NCI-H345 treated with DMSO at 0.1 percent for 48 hours (cell line): ENCODE results near the gene ANXA2R.
"Not testable (repeated sequence)": the region's sequence is repeated elsewhere in the genome, so short reads cannot be mapped to it uniquely, and the experiment has no call there.

Experiments
- DNase-seq: peaks from one replicate; lab custom pipeline; 2025; ENCODE audit not compliant: unreplicated experiment; lab: John Stamatoyannopoulos, UW

The ANXA2R gene

DNA sequence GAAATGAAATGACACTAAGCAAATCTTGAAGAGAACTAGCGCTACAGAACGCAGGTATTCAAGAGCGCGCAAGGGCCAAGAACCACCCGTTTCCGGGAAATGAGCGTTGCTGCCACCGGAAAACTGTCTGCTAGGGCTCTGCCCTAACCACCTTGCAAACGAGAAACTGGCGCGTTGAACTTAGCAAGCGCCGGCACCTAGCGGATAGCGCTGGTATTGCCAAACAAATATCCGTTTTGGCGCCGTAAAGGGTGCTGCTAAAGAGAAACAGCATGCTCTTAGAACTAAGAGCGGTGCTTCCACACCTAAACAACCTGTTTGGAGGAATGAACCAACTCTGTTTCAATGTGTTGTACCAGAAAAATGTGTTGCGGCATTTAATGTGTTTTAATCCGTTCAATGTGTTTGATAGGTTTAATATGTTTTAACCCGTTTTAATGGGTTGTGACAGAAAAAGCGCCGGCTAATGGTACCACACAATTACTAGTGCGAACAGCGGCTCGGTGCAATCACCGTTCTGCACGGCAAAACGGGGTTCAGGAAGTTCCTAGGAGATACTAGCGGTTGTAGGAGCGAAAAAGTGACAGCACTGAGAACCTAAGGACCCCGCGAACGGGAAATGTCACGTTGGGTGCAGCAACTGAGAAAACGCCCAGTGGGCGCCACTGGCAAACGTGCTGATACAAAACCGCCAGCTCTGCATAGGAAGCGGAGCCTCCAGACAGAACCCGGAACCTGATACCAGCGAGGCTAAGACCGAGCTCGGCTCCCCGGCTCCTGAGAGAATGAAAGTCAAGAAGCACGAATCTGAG lies at the start of gene ANXA2R:
ANXA2R (minus strand) TSS at position 33 of the 812 bp plus-strand sequence. CDS start 273 bp downstream, outside the sequence.
- peak; percentile 95 for DNase-seq

DNA sequence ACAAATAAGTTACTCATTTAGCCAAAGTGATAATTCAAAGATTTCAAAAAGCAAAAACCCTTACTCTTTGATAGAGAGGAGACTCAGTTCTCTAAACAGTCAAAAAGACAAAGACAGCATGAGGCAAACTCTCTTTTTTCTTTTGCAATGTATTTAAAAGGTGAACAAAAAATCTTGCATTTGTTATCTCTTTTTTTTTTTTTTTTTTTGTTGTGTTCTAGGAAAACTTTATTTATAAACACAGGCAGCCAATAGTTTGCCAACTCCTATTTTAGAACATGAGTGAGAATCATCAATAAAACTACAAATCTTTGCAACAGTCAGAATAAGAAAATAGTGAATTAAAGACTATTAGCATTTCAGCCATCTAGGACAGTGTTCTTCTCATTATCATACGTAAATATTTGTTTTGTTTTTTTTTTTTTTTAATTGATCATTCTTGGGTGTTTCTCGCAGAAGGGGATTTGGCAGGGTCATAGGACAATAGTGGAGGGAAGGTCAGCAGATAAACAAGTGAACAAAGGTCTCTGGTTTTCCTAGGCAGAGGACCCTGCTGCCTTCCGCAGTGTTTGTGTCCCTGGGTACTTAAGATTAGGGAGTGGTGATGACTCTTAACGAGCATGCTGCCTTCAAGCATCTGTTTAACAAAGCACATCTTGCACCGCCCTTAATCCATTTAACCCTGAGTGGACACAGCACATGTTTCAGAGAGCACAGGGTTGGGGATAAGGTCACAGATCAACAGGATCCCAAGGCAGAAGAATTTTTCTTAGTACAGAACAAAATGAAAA lies 46.2 kb upstream of the ANXA2R start:
- not testable (repeated sequence) for DNase-seq

GRCh38 chr5:43085453-43085852 lies 45.3 kb upstream of the ANXA2R start:
- DNase-seq = no peak

DNA sequence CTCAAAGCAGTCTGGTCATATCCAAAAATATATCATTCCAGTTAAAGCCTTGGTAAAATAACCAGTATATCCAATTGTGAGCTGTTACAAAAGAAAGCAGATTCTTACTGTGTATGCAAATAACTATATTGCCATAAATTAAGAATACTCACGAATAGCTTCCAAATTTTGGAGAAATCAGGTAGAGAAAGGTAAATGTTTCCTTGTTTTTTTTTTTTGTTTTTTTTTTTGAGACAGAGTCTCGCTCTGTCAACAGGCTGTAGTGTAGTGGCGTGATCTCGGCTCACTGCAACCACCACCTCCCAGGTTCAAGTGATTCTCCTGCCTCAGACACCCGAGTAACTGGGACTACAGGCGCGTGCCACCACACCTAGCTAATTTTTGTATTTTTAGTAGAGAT lies 44.3 kb upstream of the ANXA2R start:
- not testable (repeated sequence) for DNase-seq

DNA sequence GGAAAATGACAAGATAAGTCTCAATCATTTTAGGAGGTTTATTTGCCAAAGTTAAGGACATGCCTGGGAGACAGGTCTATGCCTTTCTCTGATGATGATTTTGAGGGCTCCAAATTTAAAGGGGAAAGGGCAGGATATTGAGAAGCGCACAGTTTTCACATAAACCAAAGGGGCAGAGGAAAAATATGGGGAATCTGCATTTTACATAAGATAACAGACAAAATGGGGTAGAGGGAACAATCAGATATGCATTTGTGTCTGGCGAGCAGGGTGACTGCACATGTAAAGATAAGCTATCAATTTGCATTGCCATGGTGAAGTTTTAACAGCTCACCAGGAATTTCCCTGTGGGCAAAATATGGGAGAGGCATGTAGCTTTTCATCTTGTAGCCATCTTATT lies 41.2 kb upstream of the ANXA2R start:
- not testable (repeated sequence) for DNase-seq

DNA sequence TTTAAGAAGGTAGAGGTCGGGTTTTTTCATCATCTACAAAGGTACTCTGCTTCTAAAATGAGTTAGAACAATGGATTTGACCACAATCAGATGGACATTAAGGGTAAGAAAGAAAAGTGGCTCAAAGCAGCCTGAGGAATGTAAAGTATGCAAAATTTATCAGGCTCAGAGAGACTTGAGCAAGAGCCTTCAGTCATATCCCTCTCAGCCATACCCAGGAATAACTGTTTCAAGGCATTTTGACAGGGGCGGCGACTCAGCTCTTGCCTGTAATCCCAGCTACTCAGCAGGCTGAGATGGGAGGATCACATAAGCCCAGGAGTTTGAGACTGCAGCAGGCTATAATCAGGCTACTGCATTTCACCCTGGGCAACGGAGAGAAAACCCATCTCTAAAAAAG lies 38.8 kb upstream of the ANXA2R start:
- no peak for DNase-seq

GRCh38 chr5:43077446-43078191 lies 37.5 kb upstream of the ANXA2R start:
- not testable (repeated sequence) for DNase-seq

DNA sequence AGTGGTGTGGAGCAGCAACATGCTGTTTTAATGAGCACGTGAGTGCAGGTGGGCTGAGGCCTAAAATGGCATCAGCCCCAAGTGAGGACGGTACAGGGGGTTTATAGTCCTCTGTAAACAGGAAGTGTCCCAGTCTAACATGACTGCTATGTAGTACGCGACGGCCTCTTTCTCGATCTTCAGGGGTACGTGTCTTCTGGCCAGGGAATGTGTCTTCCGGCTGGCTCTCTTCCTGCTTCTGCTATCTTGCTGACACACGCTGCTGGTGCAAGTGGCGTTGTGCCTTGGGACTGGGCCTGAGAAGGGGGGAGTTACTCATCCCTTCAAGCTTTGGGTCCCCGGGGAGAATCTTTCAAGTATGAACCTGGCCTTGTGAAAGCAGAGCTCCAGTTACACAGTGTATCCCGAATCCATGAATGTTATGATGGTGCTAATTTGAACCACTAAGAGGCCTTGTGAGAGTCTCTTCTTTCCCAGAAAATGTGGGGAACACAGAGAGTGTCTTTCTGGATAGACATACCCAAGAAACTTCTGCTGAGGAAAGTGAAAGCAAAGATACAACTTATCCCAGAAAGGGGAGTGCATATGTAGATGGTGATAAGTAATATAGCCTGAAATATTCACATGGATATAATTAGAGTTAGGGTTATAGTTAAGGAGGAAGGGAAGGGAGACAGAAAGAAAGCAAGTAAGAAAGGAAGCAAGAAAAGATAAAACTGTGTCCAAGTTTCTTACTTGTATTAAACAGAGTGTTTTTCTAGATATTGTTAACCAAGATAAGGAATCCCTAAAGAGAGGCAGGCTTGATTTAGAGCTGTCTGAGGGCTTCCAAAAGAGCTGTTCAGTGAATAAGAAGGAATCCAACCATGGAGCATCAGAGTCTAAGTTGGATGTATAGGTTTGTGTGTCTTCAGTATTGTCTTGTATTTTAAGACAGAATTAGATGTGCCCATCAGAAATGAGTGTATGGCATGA lies 35.5 kb upstream of the ANXA2R start:
- no peak for DNase-seq

GRCh38 chr5:43074987-43075318 lies 34.8 kb upstream of the ANXA2R start:
- DNase-seq = no peak

DNA sequence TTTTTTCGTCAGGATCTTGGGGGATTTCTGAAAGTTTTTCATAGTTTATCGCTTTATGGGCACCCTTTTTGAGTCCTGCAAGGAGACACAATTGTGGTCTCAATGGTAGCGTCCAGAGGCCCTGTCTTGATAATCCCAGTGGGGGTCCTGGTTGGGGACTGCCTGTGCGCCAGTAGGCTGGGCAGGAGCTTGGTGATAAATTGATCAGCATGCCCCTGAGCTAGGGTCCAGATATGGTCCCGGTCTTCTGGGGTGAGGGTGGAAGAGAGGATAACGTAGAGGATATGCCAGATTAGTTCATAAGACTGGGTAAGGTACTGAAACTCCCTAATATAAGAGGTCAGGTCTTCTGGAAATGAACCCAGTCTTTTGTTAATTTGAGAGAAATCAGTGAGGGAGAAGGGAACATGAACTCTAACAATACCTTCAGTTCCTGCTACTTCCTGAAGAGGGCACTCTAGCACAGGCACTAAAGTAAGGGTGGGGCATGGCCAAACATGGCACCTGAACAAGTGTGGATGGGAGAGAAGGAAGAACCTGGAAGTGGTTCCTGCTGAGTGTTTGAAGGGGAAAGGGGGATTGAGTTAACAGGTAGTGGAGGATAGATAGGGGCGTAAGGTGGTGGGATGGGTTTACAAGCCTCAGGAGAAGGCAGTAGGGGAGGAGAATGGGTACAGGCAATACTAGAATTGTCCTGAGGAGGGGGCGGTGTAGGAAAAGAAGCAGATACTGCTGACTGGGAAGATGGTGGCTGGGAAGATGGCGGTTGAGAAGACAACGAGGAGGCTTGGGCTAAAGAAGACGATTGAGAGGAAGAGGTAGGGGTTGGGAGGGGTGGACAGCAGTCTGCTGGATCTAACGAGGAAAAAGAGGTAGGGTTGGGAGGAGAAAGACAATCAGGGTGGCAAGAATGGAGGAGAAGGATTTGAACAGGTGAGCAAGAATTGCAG lies 33.8 kb upstream of the ANXA2R start:
- peak; percentile 18 for DNase-seq

DNA sequence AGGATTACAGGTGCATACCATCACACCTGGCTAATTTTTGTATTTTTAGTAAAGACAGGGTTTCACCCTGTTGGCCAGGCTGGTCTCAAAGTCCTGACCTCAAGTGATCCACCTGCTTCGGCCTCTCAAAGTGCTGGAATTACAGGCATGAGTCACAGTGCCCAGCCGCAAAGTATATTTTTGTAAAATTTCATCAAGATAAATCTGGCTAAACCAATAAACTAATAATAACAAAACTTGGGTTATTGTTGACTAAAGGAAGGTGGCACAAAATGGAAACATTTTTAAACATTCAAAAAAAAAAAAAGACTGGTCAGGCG lies 29.2 kb upstream of the ANXA2R start:
- DNase-seq = not testable (repeated sequence)

DNA sequence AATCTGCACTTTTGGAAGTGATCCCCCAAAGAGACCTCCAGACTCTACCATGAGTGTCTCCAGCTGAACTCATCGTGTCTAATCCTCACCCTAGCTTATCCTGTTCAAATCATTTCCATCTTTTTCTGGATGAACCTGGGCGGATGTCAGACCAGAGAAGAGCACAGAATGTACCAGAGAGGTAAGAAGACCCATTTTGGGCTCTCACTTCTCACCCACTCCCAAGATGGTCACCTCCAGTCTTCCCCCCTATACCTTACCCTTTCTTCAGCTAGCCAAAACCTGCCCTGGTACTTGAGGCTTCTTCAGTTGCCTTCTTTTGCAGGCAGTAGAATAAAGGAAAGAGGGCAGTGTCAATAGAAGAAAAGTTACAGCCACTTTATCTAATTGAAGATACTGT lies 27.9 kb upstream of the ANXA2R start:
- DNase-seq = no peak

- peak; percentile 72 for DNase-seq
Observed at GRCh38 chr5:43066799-43067741, 27.0 kb upstream of the ANXA2R start.

DNA sequence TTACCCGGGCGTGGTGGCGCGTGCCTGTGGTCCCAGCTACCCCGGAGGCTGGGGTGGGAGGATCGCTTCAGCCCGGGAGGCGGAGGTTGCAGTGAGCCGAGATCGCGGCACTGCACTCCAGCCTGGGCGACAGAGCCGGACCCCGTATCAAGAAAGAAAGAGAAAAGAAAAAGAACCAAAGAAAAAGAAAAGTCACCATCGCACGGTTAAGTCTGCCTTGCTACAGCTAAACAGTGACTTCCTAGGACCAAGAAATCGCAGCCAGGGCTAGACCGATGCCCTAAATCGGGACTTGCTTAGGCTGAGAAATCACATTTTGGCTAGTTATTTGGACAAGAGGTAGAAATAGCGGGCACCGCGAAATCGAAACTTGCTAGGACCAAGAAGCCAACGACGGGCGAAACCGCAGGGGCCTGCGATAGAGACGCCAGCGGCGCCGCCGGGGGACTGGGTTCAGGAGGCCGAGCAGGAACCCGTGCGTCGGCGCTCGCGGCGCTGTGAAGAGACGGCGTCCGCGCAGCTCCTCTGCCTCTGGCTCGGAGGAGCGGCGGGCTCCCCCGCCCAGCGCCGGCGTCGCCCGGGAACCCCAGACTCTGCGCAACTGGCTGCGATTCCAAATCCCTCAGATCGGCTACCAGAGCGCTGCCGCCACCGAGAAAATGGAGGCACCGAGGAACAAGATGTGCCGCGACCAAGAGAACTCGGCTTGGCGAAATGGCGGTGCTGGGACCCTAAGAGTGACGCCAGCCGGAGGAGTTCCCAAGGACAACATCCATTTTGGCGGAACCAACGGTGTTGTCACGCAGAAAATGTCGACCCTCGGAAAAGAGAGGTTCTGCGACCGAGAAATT lies 26.1 kb upstream of the ANXA2R start:
- DNase-seq = peak; percentile 68

- peak; percentile 31 for DNase-seq
Observed at GRCh38 chr5:43065387-43065947, 25.3 kb upstream of the ANXA2R start.

DNA sequence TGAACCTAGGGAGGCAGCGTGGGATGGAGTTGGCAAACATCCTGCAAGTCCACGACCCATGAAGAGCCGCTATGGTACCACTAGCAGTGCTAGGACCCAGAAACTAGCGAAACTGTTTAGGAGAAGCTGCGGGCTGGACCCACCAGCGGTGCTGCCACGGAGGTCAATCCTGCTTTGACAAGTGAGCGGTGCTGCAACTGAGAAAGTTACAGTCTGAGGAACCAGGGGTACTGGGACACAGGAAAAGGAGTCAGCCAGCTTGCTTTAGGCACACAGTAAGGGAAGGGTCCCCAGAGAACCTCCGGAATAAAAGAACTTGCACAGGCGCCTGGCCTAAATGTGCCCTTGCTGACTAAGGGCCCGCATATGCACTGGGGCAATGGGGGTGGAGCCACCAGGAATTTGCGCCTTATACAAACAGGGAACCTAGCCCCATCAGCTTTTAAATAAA lies 23.6 kb upstream of the ANXA2R start:
- no peak for DNase-seq
